Measurements from ENCODE around the gene BCAS3.
"Not testable (repeated sequence)": the region's sequence is repeated elsewhere in the genome, so short reads cannot be mapped to it uniquely, and the experiment has no call there.

The BCAS3 gene

GRCh38 chr17:60671482-60671881 lies 6.2 kb upstream of the BCAS3 start:
- no peak for TF ChIP-seq CTCF (IDR thresholded peaks at IDR 0.05; ENCODE audit: insufficient read depth, low read depth, low read length, missing control alignments)

GRCh38 chr17:60674637-60675036 lies 3.0 kb upstream of the BCAS3 start:
- not testable (repeated sequence) for DNase-seq (ENCODE audit: low read depth); H3K4me3 ChIP-seq (ENCODE audit: low read length)

More at GRCh38 chr17:60671482-60671881, 6.2 kb upstream of the BCAS3 start:
- H3K4me3 ChIP-seq (ENCODE audit: low read length), result no peak overlapping the region
- DNase-seq (ENCODE audit: low read depth), result no peak

DNA sequence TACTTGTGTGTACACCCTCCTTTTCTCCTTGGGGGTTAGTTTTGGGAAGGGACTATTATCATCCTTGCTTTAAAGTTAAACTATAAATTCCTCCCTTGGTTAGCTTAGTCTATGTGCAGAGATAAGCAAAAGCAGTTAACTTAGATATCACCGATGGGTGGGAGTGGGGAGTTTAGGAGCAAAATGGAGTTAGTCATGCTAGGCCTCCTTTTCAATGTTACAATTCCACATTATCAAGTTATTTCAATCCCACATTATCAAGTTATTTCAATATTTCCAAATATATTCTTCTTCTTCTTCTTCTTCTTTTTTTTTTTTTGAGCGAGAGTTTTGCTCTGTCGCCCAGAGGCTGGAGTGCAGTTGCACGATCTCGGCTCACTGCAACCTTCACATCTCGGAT lies 1.7 kb upstream of the BCAS3 start:
- DNase-seq (ENCODE audit: low read depth), result no peak
- TF ChIP-seq CTCF (IDR thresholded peaks at IDR 0.05; ENCODE audit: insufficient read depth, low read depth, low read length, missing control alignments), result no peak
- no peak overlapping the region for H3K4me3 ChIP-seq (ENCODE audit: low read length)

DNA sequence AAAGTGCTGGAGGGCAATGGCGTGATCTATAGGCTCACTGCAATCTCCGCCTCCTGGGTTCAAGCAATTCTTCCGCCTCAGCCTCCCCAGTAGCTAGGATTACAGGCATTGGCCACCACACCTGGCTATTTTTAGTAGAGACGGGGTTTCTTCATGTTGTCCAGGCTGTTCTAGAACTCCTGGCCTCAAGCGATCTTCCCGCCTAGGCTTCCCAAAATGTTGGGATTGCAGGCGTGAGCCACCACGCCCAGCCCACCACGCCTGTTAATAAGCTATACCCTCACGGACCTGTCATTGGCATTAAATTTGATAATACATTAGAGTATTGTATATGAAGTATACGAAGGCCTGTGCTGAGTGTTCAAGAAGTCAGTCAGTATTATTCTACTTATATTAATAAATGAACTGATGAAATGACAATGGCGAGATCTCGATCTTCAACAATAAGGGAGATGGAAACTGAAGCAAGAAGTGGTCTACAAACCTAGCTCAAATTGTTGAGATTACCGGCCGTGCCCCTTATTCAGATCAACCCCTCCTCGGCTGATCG lies 818 bp upstream of the BCAS3 start:
- H3K4me3 ChIP-seq (ENCODE audit: low read length), result peak overlapping the region; percentile 56
- no peak for DNase-seq (ENCODE audit: low read depth)
- TF ChIP-seq CTCF (IDR thresholded peaks at IDR 0.05; ENCODE audit: insufficient read depth, low read depth, low read length, missing control alignments), result no peak

- no peak for TF ChIP-seq CTCF (IDR thresholded peaks at IDR 0.05; ENCODE audit: insufficient read depth, low read depth, low read length, missing control alignments)
- DNase-seq (ENCODE audit: low read depth), result no peak
- H3K4me3 ChIP-seq (ENCODE audit: low read length), result peak overlapping the region; percentile 56
Observed at GRCh38 chr17:60678118-60678444, 430 bp downstream of the BCAS3 start.

GRCh38 chr17:60679287-60679686 lies 1.6 kb downstream of the BCAS3 start:
- TF ChIP-seq CTCF (IDR thresholded peaks at IDR 0.05; ENCODE audit: insufficient read depth, low read depth, low read length, missing control alignments), result no peak
- H3K4me3 ChIP-seq (ENCODE audit: low read length), result no peak overlapping the region

DNA sequence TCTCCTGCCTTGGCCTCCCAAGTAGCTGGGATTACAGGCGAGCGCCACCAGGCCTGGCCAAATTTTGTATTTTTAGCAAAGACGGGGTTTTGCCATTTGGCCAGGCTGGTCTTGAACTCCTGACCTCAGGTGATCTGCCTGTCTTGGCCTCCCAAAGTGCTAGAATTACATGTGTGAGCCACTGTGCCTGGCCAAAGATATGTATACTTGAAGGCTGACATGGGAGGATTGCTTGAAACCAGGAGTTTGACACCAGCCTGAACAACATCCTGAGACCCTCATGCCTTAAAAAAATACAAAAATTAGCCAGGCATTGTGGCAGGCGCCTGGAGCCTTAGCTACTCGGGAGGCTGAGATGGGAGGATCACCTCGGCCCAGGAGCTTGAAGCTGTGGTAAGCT lies 3.1 kb downstream of the BCAS3 start:
- no peak for TF ChIP-seq CTCF (IDR thresholded peaks at IDR 0.05; ENCODE audit: insufficient read depth, low read depth, low read length, missing control alignments)
- DNase-seq (ENCODE audit: low read depth), result no peak
- H3K4me3 ChIP-seq (ENCODE audit: low read length), result no peak overlapping the region

More at GRCh38 chr17:60679287-60679686, 1.6 kb downstream of the BCAS3 start:
- no peak for DNase-seq (ENCODE audit: low read depth)
